ENCODE data around the gene TMEM236. TPM values are rescaled to one million over a fixed set of nuclear protein-coding genes. Genes with fewer than 3 reads are reported as not detected.

TMEM236 gene
- total RNA-seq, 1 experiment from 2014 or later = 0.07 TPM

GRCh38 chr10:17821893-17822292 lies 69.9 kb downstream of the TMEM236 start:
- Histone ChIP-seq H3K79me2 (ENCODE audit: insufficient read depth, low read length) (no peaks in the 10 kb centered on the region), H3K27ac (ENCODE audit: low read depth, low read length) (no peak overlapping the region), H2AFZ (ENCODE audit: low read depth, low read length, poor library complexity, severe bottlenecking) (no peak overlapping the region), H3K27me3 (ENCODE audit: insufficient read depth, low read length) (0 out of 2 replicates have a peak, but pooled peaks cover 5% of the 10 kb centered on the region), H4K20me1 (ENCODE audit: insufficient read depth) (no peaks in the 10 kb centered on the region), H3K9me3 (ENCODE audit: control insufficient read depth in 1 of 2, insufficient read depth in 1 of 2, low read depth in 1 of 2, low read length in 2 of 2) (no peaks in the 10 kb centered on the region), H3K9ac (ENCODE audit: low read length) (no peak overlapping the region), H3K36me3 (ENCODE audit: control insufficient read depth in 1 of 2, insufficient read depth in 2 of 2, low read length in 2 of 2) (no peaks in the 10 kb centered on the region), H3K9me2 (ENCODE audit: insufficient read depth) (no peaks in the 10 kb centered on the region), H3K4me1 (ENCODE audit: control insufficient read depth in 1 of 2, insufficient read depth in 2 of 2, low read length in 2 of 2) (no peaks in the 10 kb centered on the region), H3K4me3 (replicated peaks in 1 of 2; ENCODE audit: low read depth in 1 of 2, low read length in 2 of 2) (no peak overlapping the region), H3K4me2 (ENCODE audit: low read length) (no peak overlapping the region)
- intact Hi-C loops (cut with micrococcal nuclease) = no loop called here
- RAD21 ChIA-PET (ENCODE audit: low non-redundant PET in 1 of 2, low total read pairs in 2 of 2, uncharacterized antibody in 2 of 2, unreplicated experiment in 2 of 2) = no interaction called here
- BruUV-seq (replicated peaks) = no TSS peak
- ATAC-seq = no peak
- CTCF ChIA-PET = interaction anchor here (0.9 kb wide), 1 partner anchor 395 kb away, joined by 3 read pairs; no protein-coding TSS in a partner anchor
- POLR2A ChIA-PET = no interaction called here
- no peak for DNase-seq (ENCODE audit: low read depth, low spot score)
- no peak for TF ChIP-seq ZFX (IDR thresholded peaks at IDR 0.05)
- TF ChIP-seq ZNF274 (IDR thresholded peaks at IDR 0.05; ENCODE audit: low read depth, low read length) = no peak
- TF ChIP-seq EZH2 (IDR thresholded peaks at IDR 0.05) = no peak
- TF ChIP-seq EZH2phosphoT487 (IDR thresholded peaks at IDR 0.05; ENCODE audit: borderline replicate concordance) = no peak
- TF ChIP-seq POLR2AphosphoS5 (IDR thresholded peaks at IDR 0.05; ENCODE audit: low read depth, low read length) = no peak
- TF ChIP-seq CBX3 (IDR thresholded peaks at IDR 0.05; ENCODE audit: low read depth) = no peak
- TF ChIP-seq ELF1 (IDR thresholded peaks at IDR 0.05; ENCODE audit: borderline replicate concordance, low read depth) = no peak
- TF ChIP-seq JUND (IDR thresholded peaks at IDR 0.05) = no peak
- TF ChIP-seq RAD21 (IDR thresholded peaks at IDR 0.05; ENCODE audit: low read depth) = no peak

DNA sequence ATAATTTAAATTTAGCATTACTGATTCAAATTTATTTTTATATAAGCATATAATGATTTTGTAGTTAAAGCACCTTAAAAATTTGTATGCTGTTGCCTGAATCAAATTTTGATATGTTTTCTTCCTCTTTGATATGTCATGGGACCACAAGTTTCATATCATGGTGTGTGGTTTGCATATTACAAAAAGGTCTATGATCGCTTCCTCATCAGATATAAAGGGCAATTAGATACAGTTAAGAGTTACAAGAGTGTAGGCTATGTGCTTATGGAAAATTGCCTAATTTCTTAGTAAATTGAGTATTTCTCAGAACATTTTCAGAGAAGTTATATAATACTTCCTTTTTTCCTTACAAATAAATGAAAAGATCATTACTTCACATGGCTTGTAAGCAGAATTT lies 79.3 kb downstream of the TMEM236 start:
- ChIA-PET RAD21 (ENCODE audit: low non-redundant PET in 1 of 2, low total read pairs in 2 of 2, uncharacterized antibody in 2 of 2, unreplicated experiment in 2 of 2) (no interaction called here), CTCF (no interaction called here), POLR2A (no interaction called here)
- no peaks in the 10 kb centered on the region for H3K27me3 ChIP-seq (ENCODE audit: insufficient read depth, low read length)
- H3K79me2 ChIP-seq (ENCODE audit: insufficient read depth, low read length) = no peaks in the 10 kb centered on the region
- intact Hi-C loops (cut with micrococcal nuclease) = no loop called here
- DNase-seq (ENCODE audit: low read depth, low spot score) = no peak
- H3K9me2 ChIP-seq (ENCODE audit: insufficient read depth) = no peaks in the 10 kb centered on the region
- no peaks in the 10 kb centered on the region for H3K36me3 ChIP-seq (ENCODE audit: control insufficient read depth in 1 of 2, insufficient read depth in 2 of 2, low read length in 2 of 2)
- H3K4me1 ChIP-seq (ENCODE audit: control insufficient read depth in 1 of 2, insufficient read depth in 2 of 2, low read length in 2 of 2) = peaks cover 9 to 16% of the 10 kb centered on the region in 2 experiments
- H3K4me2 ChIP-seq (ENCODE audit: low read length) = no peak overlapping the region
- no peaks in the 10 kb centered on the region for H4K20me1 ChIP-seq (ENCODE audit: insufficient read depth)
- no TSS peak for BruUV-seq (replicated peaks)
- ATAC-seq = no peak
- no peak overlapping the region for H3K4me3 ChIP-seq (replicated peaks in 1 of 2; ENCODE audit: low read depth in 1 of 2, low read length in 2 of 2)
- H3K9ac ChIP-seq (ENCODE audit: low read length) = no peak overlapping the region
- H3K9me3 ChIP-seq (ENCODE audit: control insufficient read depth in 1 of 2, insufficient read depth in 1 of 2, low read depth in 1 of 2, low read length in 2 of 2) = no peaks in the 10 kb centered on the region
- no peak overlapping the region for H2AFZ ChIP-seq (ENCODE audit: low read depth, low read length, poor library complexity, severe bottlenecking)
- H3K27ac ChIP-seq (ENCODE audit: low read depth, low read length) = no peak overlapping the region
- TF ChIP-seq EZH2 (IDR thresholded peaks at IDR 0.05) = no peak
- TF ChIP-seq EGR1 (IDR thresholded peaks at IDR 0.05; ENCODE audit: low read depth) = no peak
- no peak for TF ChIP-seq RAD21 (IDR thresholded peaks at IDR 0.05; ENCODE audit: low read depth)
- TF ChIP-seq CBX3 (IDR thresholded peaks at IDR 0.05; ENCODE audit: low read depth) = no peak
- no peak for TF ChIP-seq YY1 (IDR thresholded peaks at IDR 0.05; ENCODE audit: extremely low read depth, insufficient replicate concordance, low read depth, low read length)
- no peak for TF ChIP-seq POLR2A (IDR thresholded peaks at IDR 0.05; ENCODE audit: borderline replicate concordance, extremely low read depth, insufficient read depth, insufficient read length)
- TF ChIP-seq, protein P1, sequence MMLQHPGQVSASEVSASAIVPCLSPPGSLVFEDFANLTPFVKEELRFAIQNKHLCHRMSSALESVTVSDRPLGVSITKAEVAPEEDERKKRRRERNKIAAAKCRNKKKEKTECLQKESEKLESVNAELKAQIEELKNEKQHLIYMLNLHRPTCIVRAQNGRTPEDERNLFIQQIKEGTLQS (IDR thresholded peaks at IDR 0.05) = no peak
- no peak for TF ChIP-seq MAX (IDR thresholded peaks at IDR 0.05)
- TF ChIP-seq SIN3A (IDR thresholded peaks at IDR 0.05; ENCODE audit: low read depth) = no peak
- TF ChIP-seq, protein P2, sequence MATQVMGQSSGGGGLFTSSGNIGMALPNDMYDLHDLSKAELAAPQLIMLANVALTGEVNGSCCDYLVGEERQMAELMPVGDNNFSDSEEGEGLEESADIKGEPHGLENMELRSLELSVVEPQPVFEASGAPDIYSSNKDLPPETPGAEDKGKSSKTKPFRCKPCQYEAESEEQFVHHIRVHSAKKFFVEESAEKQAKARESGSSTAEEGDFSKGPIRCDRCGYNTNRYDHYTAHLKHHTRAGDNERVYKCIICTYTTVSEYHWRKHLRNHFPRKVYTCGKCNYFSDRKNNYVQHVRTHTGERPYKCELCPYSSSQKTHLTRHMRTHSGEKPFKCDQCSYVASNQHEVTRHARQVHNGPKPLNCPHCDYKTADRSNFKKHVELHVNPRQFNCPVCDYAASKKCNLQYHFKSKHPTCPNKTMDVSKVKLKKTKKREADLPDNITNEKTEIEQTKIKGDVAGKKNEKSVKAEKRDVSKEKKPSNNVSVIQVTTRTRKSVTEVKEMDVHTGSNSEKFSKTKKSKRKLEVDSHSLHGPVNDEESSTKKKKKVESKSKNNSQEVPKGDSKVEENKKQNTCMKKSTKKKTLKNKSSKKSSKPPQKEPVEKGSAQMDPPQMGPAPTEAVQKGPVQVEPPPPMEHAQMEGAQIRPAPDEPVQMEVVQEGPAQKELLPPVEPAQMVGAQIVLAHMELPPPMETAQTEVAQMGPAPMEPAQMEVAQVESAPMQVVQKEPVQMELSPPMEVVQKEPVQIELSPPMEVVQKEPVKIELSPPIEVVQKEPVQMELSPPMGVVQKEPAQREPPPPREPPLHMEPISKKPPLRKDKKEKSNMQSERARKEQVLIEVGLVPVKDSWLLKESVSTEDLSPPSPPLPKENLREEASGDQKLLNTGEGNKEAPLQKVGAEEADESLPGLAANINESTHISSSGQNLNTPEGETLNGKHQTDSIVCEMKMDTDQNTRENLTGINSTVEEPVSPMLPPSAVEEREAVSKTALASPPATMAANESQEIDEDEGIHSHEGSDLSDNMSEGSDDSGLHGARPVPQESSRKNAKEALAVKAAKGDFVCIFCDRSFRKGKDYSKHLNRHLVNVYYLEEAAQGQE (IDR thresholded peaks at IDR 0.05; ENCODE audit: low read depth) = no peak
- TF ChIP-seq, protein P3, sequence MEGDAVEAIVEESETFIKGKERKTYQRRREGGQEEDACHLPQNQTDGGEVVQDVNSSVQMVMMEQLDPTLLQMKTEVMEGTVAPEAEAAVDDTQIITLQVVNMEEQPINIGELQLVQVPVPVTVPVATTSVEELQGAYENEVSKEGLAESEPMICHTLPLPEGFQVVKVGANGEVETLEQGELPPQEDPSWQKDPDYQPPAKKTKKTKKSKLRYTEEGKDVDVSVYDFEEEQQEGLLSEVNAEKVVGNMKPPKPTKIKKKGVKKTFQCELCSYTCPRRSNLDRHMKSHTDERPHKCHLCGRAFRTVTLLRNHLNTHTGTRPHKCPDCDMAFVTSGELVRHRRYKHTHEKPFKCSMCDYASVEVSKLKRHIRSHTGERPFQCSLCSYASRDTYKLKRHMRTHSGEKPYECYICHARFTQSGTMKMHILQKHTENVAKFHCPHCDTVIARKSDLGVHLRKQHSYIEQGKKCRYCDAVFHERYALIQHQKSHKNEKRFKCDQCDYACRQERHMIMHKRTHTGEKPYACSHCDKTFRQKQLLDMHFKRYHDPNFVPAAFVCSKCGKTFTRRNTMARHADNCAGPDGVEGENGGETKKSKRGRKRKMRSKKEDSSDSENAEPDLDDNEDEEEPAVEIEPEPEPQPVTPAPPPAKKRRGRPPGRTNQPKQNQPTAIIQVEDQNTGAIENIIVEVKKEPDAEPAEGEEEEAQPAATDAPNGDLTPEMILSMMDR (IDR thresholded peaks at IDR 0.05 in 2 of 3, conservative IDR thresholded peaks at IDR 0.05 in 1 of 3; ENCODE audit: borderline replicate concordance in 1 of 3, insufficient read depth in 1 of 3, low read depth in 2 of 3, low read length in 2 of 3) = no peak

Measured in HCT116 (cell line).